ENCODE results near the gene PSMD9. TPM values are rescaled to one million over a fixed set of nuclear protein-coding genes. Genes with fewer than 3 reads are reported as not detected.
A peak's percentile ranks its signal among the peaks of the same experiment; 100 is the strongest.
"Not testable (repeated sequence)": the region's sequence is repeated elsewhere in the genome, so short reads cannot be mapped to it uniquely, and the experiment has no call there.

PSMD9 gene, protein sequence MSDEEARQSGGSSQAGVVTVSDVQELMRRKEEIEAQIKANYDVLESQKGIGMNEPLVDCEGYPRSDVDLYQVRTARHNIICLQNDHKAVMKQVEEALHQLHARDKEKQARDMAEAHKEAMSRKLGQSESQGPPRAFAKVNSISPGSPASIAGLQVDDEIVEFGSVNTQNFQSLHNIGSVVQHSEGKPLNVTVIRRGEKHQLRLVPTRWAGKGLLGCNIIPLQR
- 39.3 TPM for total RNA-seq

DNA sequence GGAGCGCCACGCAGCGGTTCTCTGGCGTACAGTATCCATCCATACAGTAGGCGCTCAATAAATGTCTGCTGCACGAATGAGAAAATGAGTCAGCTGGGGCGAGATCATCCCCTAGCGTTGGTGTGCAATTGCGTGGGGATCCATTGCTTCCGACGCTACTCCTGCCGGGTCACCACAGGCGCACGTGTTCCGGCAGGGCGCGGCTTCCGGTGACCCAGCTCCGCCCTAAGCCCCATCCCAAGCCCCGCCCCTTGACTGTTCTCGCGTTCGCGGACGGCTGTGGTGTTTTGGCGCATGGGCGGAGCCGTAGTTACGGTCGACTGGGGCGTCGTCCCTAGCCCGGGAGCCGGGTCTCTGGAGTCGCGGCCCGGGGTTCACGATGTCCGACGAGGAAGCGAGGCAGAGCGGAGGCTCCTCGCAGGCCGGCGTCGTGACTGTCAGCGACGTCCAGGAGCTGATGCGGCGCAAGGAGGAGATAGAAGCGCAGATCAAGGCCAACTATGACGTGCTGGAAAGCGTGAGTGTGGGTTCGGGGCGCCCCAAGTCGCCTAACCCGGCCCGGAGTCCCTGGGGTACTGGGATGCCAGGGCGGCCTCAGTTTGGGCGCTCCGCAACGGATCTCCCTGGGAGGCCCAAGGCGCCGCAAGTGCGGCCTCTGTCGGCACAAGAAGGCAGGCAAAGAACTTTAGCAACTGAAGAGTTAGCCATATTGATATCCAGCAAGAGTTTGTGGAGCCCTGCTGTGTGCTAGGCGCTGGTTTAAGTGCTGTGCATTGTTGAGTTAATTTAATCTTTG lies at the start of gene PSMD9:
Gene PSMD9 (plus strand): TSS at position 313 of the 796 bp plus-strand sequence. CDS start 67 bp downstream, at position 380.
- DNase-seq (ENCODE audit: low read depth in 2 of 3, low spot score in 2 of 3): peak; percentile 94 to 97 (median 97)

DNA sequence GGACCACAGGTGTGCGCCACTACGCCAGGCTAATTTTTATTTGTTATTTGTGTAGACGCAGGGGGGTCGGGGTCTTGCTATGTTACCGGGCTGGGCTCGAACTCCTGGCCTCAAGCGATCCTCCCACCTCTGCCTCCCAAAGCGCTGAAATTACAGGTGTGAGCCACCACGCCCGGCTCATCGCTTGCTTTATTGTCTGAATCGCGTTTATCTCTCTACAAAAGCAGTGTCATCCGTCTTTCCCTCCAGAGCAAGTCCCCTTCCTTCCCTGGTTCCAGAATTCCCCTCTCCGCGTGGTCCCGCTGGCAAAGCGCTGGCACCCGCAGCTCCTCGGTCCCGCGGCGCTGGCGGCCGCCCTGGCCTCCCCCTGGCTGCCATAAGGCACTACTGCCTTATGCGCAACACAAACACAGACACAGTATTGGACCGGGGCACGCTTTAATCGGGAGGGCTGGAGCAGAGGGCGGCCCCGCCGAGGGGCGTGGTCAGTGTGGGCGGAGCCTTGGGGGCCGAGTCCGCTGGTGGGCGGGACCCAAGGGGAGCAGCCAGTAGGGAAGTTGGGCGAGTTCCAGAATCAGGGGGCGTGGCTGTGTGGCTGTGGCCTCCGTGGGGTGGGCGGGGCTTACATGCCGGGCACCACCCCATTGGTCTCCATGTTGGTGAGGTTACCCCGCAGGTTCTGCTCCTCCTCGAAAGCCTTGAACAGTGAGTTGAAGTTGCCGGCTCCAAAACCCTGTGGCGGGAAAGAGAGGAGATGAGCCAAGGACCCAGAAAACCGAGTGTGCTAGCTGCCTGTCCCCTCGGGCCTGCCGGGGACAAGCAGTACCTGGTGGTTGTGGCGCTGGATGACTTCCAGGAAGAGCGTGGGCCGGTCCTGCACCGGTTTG lies 49.2 kb upstream of the PSMD9 start:
- DNase-seq (ENCODE audit: low read depth in 2 of 3, low spot score in 2 of 3): peak; percentile 98 to 99 (median 98)

DNA sequence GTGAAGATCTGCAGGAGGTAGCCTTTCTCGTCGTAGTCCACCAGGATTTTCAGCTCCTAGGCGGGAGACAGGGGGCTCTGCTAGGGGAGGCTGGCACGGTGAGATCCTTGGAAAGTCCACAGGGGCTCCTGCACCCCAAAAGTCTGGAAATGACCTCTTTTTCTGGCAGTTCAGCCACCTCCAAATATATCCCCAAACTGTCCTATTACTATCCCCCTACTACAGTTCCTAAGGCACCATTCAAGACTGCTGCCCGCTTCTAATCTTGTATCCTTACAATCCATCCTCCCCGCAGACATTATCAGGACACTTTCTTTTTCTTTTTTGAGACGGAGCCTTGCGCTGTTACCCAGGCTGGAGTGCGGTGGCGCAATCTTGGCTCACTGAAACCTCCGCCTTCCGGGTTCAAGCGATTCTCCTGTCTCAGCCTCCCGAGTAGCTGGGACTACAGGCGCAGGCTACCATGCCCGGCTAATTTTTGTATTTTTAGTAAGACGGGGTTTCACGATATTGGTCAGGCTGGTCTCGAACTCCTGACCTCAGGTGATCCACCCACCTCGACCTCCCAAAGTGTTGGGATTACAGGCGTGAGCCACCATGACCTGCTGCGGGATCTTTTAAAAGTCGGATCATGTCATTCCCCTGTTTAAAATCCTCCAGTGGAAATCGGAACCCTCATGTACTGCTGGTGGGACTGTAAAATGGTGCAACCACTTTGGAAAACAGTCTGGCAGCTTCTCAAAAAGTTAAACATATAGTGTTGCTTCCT lies 48.4 kb upstream of the PSMD9 start:
- DNase-seq (ENCODE audit: low read depth in 2 of 3, low spot score in 2 of 3): no peak

DNA sequence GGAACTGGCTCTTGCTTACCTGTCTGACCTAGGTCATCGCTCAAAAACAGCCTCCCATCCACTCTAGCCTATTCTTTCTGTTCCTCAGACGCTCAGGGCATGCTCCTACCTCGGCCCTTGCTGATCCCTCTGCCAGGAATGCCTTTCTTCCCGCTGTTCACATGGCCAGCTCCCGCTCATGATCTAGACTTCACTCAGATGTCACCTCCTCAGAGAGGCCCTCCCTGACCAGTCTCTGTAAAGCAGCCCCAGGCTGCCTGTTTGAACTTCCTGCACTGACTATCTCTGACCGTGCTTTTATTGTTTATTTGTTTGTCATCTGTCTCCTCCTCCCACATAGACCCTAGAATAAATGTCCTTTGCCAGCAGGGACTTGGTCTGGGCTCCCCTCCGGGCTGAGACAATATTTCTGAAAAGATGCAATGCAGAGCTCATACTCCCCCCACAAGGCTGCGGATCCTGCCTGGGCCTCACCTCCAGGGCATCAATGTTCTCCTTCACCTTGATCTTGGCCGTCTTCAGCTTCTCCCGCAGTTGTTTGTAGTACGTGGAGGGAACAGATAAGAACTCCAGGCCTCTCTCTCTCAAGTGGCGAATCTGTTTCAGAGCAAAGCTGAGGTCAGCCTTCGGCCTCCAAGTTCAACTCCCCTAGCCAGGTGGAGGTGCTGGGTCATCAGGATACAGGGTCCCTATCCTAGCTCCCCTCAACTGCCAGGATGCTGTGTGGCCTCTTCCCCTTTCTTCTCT lies 45.2 kb upstream of the PSMD9 start:
- DNase-seq (ENCODE audit: low read depth in 2 of 3, low spot score in 2 of 3): no peak

DNA sequence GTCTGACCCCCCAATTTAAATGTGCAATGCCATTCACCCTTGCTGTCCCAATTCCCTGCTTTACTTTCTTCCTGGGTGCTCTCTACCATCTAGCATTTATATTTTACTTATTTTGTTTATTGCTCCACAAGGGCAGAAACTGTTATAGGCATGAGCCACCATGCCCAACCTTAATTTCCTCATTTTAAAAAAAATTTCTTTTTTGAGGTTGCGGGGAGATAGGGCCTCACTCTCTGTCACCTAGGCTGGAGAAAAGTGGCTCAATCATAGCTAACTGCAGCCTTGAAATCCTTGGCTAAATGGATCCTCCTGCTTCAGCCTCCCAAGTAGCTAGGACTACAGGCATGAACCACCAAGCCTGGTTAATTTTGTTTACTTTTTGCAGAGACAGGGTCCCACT lies 42.9 kb upstream of the PSMD9 start:
- peak in 1 of 3 donors; percentile 28 for DNase-seq (ENCODE audit: low read depth in 2 of 3, low spot score in 2 of 3)

DNA sequence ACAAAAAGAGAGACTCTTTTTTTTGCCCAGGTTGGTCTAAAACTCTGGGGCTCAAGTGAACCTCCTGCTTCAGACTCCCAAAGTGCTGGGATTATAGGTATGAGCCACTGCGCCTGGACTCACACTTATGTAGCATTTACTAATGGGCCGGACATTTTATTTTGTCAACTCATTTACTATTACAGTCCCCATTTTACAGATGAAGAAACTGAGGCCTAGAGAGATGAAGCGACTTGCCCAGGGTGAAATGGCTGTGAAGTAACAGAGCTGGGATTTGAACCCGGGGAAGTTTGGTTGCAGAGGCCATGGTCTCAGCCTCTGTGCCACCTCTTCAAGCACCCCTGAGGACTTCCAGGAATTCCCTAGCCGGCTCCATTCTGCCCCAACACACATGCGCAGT lies 39.4 kb upstream of the PSMD9 start:
- DNase-seq (ENCODE audit: low read depth in 2 of 3, low spot score in 2 of 3): no peak

DNA sequence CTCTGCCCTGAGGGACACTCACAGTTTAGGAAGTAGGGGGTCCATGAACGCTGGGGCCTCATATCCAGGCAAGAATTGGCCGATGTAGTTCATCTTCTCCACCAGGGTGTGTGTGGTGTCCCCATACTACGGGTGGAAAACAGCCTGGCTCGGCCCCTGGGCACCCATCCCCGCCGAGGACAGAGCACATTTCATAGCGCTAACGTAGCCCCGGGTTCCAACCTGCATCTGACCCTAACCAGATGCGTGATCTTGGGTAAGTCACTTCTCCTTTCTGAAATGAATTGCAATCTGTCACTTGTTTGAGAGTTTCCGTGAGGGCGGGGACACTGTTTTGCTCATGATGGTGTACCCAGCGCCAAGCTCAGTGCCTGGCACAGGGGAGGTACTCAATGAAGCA lies 38.9 kb upstream of the PSMD9 start:
- no peak for DNase-seq (ENCODE audit: low read depth in 2 of 3, low spot score in 2 of 3)

DNA sequence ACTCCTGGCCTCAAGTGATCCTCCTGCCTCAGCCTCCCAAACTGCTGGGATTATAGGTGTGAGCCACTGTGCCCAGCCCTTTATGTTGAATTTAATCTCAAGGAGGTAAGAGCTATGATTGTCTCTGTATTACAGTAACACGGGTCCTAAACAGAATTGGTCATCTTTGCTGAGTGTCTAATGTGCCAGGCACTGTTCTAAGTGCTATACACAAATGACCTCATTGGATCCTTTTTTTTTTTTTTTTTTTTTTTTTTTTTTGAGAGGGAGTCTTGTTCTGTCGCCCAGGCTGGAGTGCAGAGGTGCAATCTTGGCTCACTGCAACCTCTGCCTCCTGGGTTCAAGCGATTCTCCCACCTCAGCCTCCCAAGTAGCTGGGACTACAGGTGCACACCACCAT lies 36.2 kb upstream of the PSMD9 start:
- not testable (repeated sequence) for DNase-seq (ENCODE audit: low read depth in 2 of 3, low spot score in 2 of 3)

DNA sequence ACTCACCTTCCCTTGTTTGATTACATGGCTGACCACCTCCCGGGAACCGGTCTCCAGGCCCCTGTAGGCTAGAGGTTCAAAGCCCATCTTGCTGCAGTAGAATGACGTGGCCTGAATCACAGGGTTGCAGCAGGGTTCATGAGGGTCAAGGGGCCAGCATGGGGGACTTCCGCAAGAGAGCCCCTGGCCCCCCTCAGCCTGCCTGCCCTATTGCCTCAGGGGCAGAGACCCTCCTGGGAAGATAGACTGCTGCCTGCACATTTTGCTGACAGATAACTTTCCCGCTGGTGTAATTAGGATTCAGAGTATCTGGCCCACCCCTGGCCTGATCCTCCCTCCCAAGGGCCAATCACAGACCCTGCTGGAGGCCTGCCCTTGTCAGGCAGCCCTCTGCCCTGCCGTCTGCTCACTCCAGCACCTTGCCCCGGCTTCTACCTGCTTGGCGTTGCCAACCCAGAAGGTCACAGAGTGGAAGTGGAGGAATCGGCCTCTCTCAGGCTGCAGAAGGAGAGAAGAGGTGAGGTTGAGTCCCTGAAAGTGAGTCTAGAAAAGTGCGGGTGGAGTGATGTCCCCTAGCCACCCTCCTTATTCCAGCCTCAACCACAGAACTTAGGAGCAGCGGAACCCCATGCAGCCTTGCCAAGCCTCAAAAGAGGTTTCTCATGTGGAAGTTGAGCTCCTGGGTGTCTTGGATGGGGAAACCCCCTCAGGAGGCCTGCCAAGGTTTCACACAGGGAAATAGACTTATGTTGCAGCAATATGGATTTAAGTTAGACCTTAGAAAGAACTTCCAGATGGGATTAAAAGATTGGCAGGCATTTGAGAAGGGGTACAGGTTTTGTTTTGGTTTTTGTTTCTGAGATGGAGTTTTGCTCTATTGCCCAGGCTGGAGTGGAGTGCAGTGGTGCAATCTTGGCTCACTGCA lies 31.0 kb upstream of the PSMD9 start:
- DNase-seq (ENCODE audit: low read depth in 2 of 3, low spot score in 2 of 3): no peak

DNA sequence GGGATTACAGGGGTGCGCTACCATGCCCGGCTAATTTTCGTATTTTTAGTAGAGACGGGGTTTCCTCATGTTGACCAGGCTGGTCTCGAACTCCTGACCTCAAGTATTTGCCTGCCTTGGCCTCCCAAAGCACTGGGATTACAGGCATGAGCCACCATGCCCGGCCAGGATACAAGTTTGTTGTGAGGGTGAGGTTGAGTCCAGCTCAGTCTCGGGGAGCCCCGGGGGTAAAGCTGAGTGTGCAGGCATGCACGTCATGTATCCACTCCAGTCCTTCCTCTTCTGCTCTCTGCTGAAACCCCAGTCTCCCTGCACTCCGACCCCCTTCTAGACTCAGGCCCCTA lies 30.3 kb upstream of the PSMD9 start:
- DNase-seq (ENCODE audit: low read depth in 2 of 3, low spot score in 2 of 3): no peak

DNA sequence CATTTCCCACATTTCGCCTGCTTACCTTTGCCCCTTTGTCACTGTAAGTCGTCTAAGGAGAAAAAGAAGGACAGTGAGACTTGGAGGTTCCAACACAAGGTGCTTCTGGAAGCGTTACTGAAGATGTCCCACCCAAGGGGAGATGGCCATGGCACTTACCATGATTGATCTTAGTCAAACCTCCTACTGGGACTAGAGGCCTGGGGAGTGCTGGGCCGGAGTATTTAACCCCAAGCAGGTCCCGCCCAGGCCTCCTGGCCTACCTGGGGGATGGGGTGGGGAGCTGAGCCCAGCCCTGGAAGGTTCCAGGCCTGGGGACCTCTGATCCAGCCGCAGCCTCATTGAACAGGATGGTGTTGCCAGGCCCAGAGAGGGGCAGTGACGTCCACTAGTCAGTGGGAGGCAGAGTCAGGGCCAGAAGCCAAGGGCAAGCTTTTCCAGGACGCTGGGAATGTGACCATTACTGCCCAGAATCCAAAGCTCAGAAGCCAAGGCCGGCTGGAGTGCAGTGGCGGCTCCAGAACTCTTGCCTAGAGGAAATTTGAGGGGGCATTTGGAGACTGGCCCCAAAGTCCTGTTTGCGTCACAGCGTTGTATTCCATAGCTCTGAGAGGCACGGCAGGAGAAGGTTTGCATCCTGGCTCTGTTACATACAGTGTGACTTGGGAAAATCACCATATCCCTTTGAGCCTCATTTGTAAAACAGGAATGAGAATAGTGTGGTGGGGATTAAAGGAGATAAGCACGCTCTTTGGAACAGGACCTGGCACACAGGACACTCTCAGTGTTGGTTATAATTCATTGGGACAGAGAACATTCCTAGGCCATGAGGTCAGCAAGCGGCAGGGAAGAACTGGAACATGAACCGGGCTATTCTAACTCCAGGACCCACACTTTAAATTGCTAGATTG lies 29.7 kb upstream of the PSMD9 start, which contains the start of gene HPD:
Gene HPD (minus strand): TSS at position 198 of the 911 bp plus-strand sequence. CDS start 36 bp downstream, at position 162.
- no peak for DNase-seq (ENCODE audit: low read depth in 2 of 3, low spot score in 2 of 3)

DNA sequence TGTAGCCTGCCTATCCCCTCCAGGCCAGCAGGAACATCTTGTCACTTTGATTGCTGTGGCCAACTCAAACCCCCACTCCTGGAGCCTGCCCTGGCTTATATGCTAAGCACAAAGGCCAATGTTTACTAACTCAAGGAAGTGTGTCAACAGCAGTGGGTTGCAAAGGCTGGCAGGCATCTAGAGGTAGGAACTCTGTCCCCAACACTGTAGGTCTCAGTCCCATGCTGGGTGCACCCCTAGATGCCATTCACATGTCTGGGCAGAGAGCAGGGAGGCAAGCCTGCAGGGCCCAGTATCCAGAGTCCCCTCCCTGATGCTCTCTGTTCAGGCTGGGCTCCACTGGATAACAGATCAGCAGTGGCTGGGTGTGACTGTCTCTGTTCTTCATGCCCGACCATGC lies 28.3 kb upstream of the PSMD9 start:
- DNase-seq (ENCODE audit: low read depth in 2 of 3, low spot score in 2 of 3): no peak

DNA sequence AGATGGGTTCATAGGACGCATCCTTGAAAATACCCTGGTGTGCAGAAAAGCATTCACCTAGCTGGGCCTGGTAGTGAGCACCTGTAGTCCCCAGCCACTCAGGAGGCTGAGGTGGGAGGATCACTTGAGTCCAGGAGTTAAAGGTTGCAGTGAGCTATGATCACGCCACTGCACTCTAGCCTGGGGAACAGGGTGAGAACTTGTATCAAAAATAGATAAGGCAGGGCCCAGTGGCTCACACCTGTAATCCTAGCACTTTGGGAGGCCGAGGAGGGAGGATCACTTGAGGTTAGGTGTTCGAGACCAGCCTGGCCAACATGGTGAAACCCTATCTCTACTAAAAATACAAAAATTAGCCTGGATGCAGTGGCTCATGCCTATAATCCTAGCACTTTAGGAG lies 27.9 kb upstream of the PSMD9 start:
- not testable (repeated sequence) for DNase-seq (ENCODE audit: low read depth in 2 of 3, low spot score in 2 of 3)

DNA sequence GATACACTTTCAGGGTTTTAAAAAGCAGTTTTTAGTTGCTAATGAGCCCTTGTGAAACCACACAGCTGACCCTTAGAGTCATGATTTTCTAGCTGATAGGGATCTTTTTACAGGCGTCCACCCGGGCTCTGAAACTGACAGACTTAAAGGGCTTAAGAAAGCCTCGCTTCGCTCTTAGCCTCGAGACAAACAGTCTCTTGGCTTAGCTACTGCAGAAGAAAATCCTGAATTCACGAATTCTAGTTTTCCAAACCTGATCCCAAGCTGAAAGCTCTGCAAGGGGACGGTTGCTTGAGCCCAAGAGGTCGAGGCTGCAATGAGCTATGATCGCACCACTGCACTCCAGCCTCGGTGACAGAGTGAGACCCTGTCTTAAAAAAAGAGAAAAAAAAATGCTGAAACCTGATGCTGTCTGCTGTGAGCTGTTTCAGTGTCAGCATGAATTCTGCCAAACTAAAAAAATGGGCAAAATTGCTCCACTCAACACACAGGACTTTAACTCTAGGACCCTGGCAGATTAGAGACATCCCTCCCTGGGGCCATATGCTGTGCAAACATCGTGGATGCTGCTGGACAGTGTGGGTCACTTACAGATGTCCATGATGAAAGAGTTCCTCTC lies 26.8 kb upstream of the PSMD9 start:
- no peak for DNase-seq (ENCODE audit: low read depth in 2 of 3, low spot score in 2 of 3)

DNA sequence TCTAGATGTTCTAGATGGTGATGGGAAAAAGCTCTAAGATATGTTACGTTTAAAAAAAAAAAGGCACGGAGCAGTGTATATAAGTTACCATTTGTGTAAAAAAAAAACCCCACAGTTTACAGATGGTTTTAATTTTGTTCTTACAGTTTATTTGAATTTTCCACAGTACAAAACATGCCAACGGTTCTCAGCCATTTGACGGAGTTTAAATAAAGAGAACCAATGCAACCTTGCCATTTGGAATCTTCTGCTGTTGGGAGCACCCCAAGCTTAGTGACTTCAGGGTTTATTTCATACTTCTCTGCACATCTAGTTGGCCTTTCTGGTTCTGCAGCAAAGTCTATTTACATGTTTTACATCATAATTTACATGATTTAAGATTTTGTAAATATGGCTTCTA lies 22.3 kb upstream of the PSMD9 start:
- no peak for DNase-seq (ENCODE audit: low read depth in 2 of 3, low spot score in 2 of 3)

DNA sequence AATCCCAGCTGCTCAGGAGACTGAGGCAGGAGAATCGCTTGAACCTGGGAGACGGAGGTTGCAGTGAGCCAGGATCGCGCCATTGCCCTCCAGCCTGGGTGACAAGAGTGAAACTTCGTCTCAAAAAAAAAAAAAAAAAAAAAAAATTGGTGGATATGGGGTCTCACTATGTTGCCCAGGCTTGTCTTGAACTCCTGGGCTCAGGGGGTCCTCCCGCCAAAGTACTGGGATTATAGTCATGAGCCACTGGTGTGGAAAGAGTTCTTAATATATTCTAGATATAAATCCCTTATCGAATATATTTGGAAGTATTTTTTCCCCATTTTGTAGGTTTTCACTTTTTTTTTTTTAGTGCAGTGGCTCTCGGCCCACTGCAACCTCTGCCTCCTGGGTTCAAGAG lies 19.4 kb upstream of the PSMD9 start:
- not testable (repeated sequence) for DNase-seq (ENCODE audit: low read depth in 2 of 3, low spot score in 2 of 3)

DNA sequence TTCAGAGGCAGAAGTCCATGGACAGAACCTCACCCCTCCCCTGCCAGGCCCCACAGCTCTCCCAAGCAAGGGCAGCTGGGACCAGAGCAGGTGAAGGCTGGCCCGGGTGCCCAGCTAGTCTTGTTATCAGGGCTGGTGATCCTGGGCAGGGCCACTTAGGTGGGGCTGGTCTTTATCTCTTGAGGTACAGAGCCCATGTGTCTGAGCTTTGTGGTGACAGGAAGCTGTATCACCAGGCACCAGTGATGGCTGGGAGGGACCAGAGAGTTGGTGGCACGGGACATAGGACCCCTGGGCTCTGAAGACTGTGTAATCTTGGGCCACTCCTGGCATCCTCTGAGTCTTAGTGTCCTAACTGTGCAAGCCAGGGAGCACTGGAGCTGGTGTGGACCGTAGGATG lies 17.1 kb upstream of the PSMD9 start:
- DNase-seq (ENCODE audit: low read depth in 2 of 3, low spot score in 2 of 3): peak in 2 of 3 donors; percentile 52 to 59

All from hematopoietic multipotent progenitor cell (in vitro differentiated cells).